Sigmoid colon (tissue), 4 donors: ENCODE data around the gene LCN2.

Experiments used
- CTCF ChIP-seq, 4 experiments: fragments of 450-650 bp in 3 of 4; fragments of 200-600 bp in 1 of 4; IDR thresholded peaks; one replicate each; pipeline ENCODE4 v1.5.1; 2016 to 2019; ENCODE audit warnings: antibody characterized with exemption in 4 of 4, mild to moderate bottlenecking in 3 of 4, moderate library complexity in 2 of 4
- POLR2A ChIP-seq, 2 donors: fragments of 450-650 bp; IDR thresholded peaks; one replicate each; pipeline ENCODE4 v1.6.1; 2016; ENCODE audit warnings: antibody characterized with exemption in 2 of 2, mild to moderate bottlenecking in 2 of 2, moderate library complexity in 2 of 2
- POLR2AphosphoS5 ChIP-seq, 4 donors: sonication (generic); formaldehyde crosslinking; IDR thresholded peaks; one replicate each; pipeline ENCODE4 v1.6.1; 2017; ENCODE audit warnings: antibody characterized with exemption in 4 of 4

DNA sequence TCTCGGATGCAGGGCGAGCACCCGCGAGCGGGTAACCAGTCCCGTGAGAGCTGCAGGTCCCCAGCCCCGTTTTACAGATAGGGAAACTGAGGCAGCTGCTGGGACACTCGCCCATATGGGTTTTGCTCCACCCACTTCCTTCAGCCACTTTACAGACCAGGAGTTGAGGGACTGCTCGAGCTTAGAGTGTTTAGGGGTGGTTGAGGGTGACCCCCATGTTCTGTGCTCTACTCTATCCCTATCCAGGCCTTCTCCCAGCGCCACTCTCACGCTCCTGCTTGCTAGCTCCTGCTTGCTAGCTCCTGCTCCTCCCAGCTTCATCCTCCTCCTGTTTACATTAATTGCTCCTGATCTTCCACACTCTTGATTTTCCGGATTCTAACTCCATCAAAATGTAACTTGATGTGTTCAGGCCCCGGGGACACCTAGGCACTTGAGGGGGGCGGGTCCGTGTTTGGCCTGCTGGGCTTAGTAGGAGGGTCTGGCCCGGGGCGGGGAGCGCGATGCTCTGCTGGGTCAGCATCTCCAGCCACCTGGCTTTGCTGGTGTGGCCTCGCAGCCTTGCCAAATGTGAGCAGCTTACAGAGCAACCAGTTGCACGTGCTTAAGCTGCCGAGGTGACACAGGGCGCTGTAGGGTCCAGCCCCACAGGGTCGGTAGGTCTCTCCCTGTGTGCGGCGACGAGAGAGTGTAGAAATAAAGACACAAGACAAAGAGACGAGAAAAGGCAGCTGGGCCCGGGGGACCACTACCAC, 20.2 kb upstream of the LCN2 start:
- TF ChIP-seq POLR2A (IDR thresholded peaks at IDR 0.05) (no peak), CTCF (IDR thresholded peaks at IDR 0.05) (no peak), POLR2AphosphoS5 (IDR thresholded peaks at IDR 0.05) (no peak)
